Tongue (tissue), 3 donors: ENCODE measurements around the gene TBL3. TPM values are rescaled to one million over a fixed set of nuclear protein-coding genes. Genes with fewer than 3 reads are reported as not detected.

ENCODE experiments used
- DNase-seq: peaks from one replicate; pipeline ENCODE4 v3.0.0-alpha.2; 2015
- small RNA-seq: library from RNA; depleted of rRNA; stranded (forward); fragments of <200 nt; gene quantifications from one replicate; pipeline ENCODE3, GENCODE V24; 2014; ENCODE audit warnings: low replicate concordance
- total RNA-seq: library from RNA; depleted of rRNA; stranded (reverse); fragments of >200 nt; gene quantifications from one replicate; pipeline ENCODE4 v1.2.3, GENCODE V29; 2014

Gene TBL3
- total RNA-seq, 1 donor from 2014 or later = 21.7 TPM

- peak; percentile 53 for DNase-seq
Measured at GRCh38 chr16:2019518-2019920, 47.7 kb downstream of the TBL3 start, which contains the start of gene NPW. TSS of gene NPW (plus strand) at chr16:2019785.

- DNase-seq = peak; percentile 30
Measured at GRCh38 chr16:2019921-2020831, 48.3 kb downstream of the TBL3 start.

GRCh38 chr16:2022723-2023091, 50.9 kb downstream of the TBL3 start:
- peak; percentile 61 for DNase-seq

GRCh38 chr16:2023092-2024031, 51.5 kb downstream of the TBL3 start:
- DNase-seq = peak; percentile 95

- DNase-seq = no peak
Measured at GRCh38 chr16:2024032-2024420, 52.2 kb downstream of the TBL3 start.

- DNase-seq = no peak
Measured at GRCh38 chr16:2025251-2025650, 53.4 kb downstream of the TBL3 start.

GRCh38 chr16:2025878-2026460, 54.1 kb downstream of the TBL3 start:
- DNase-seq = no peak

- DNase-seq = peak; percentile 57
Measured at GRCh38 chr16:2026461-2027023, 54.7 kb downstream of the TBL3 start, which contains the start of gene NHERF2. TSS of gene NHERF2 (plus strand) at chr16:2026902. CDS start at chr16:2027006, 104 bp downstream.

- peak; percentile 15 for DNase-seq
Measured at GRCh38 chr16:2027024-2028010, 55.5 kb downstream of the TBL3 start.

GRCh38 chr16:2028146-2028545, 56.3 kb downstream of the TBL3 start:
- DNase-seq = no peak

- no peak for DNase-seq
Measured at GRCh38 chr16:2028620-2029220, 56.9 kb downstream of the TBL3 start.

GRCh38 chr16:2029350-2029749, 57.5 kb downstream of the TBL3 start:
- no peak for DNase-seq

GRCh38 chr16:2030036-2030435, 58.2 kb downstream of the TBL3 start:
- DNase-seq = no peak

- no peak for DNase-seq
Measured at GRCh38 chr16:2031081-2031577, 59.3 kb downstream of the TBL3 start.

Small RNA genes within 50 kb of the gene (small RNA-seq; reads per million reads assigned to genes)
- not detected for gene AC005363.2
- gene RN7SL219P = not detected
- gene SNORA10 = not detected
- not detected for gene SNORA64

Other genes starting within 250 kb of the TBL3 start
- 29.6 TPM for gene NME3, start 200.5 kb upstream of the TBL3 start, total RNA-seq
- 10.6 TPM for gene EME2, start 199.2 kb upstream of the TBL3 start, total RNA-seq
- gene MRPS34, start 198.9 kb upstream of the TBL3 start, total RNA-seq = 41.5 TPM
- gene SPSB3, start 189.5 kb upstream of the TBL3 start, total RNA-seq = 43.5 TPM
- 59.2 TPM for gene NUBP2, start 189.1 kb upstream of the TBL3 start, total RNA-seq
- gene IGFALS, start 178.3 kb upstream of the TBL3 start, total RNA-seq = 0.31 TPM
- 104 TPM for gene HAGH, start 145.2 kb upstream of the TBL3 start, total RNA-seq
- 45.4 TPM for gene FAHD1, start 144.8 kb upstream of the TBL3 start, total RNA-seq
- 0.62 TPM for gene MEIOB, start 99.9 kb upstream of the TBL3 start, total RNA-seq
- gene HS3ST6, start 53.6 kb upstream of the TBL3 start, total RNA-seq = 1.5 TPM
- gene MSRB1, start 28.9 kb upstream of the TBL3 start, total RNA-seq = 9.2 TPM
- gene RPL3L, start 17.4 kb upstream of the TBL3 start, total RNA-seq = 150 TPM
- gene NDUFB10, start 12.5 kb upstream of the TBL3 start, total RNA-seq = 155 TPM
- gene RPS2, start 7.2 kb upstream of the TBL3 start, total RNA-seq = 1,524 TPM
- not detected for gene RNF151, start 5.2 kb upstream of the TBL3 start, total RNA-seq
- gene NOXO1, start 9.4 kb downstream of the TBL3 start, total RNA-seq = 2.5 TPM
- 10.2 TPM for gene GFER, start 12.1 kb downstream of the TBL3 start, total RNA-seq
- gene SYNGR3, start 17.9 kb downstream of the TBL3 start, total RNA-seq = 4.7 TPM
- 15.2 TPM for gene ZNF598, start 37.8 kb downstream of the TBL3 start, total RNA-seq
- 0.82 TPM for gene NPW, start 47.7 kb downstream of the TBL3 start, total RNA-seq
- 45.7 TPM for gene NHERF2, start 54.8 kb downstream of the TBL3 start, total RNA-seq
- gene NTHL1, start 75.8 kb downstream of the TBL3 start, total RNA-seq = 28.7 TPM
- gene TSC2, start 75.9 kb downstream of the TBL3 start, total RNA-seq = 57.2 TPM
- gene PKD1, start 163.8 kb downstream of the TBL3 start, total RNA-seq = 138 TPM
- not detected for gene RAB26, start 176.6 kb downstream of the TBL3 start, total RNA-seq
- gene TRAF7, start 183.7 kb downstream of the TBL3 start, total RNA-seq = 27.4 TPM
- gene CASKIN1, start 224.6 kb downstream of the TBL3 start, total RNA-seq = 1.0 TPM
- 27.0 TPM for gene MLST8, start 233.4 kb downstream of the TBL3 start, total RNA-seq
- gene BRICD5, start 238.8 kb downstream of the TBL3 start, total RNA-seq = 1.9 TPM
- 18.2 TPM for gene PGP, start 242.8 kb downstream of the TBL3 start, total RNA-seq